Endothelial cell of umbilical vein (primary cell): ENCODE measurements around the gene FLT1.

Experiments
- EZH2 ChIP-seq: IDR thresholded peaks from 2 replicates; pipeline ENCODE4 v1.6.1; 2012; ENCODE audit warnings: borderline replicate concordance, low read depth, mild to moderate bottlenecking, moderate library complexity, low read length, inconsistent platforms; ENCODE audit not compliant: severe bottlenecking
- FOS ChIP-seq: IDR thresholded peaks from 2 replicates; pipeline ENCODE4 v1.6.1; 2011; ENCODE audit warnings: mild to moderate bottlenecking, low read length, moderate library complexity, borderline replicate concordance; ENCODE audit not compliant: insufficient read depth
- GATA2 ChIP-seq: IDR thresholded peaks from 2 replicates; pipeline ENCODE4 v1.7.0; 2011; ENCODE audit warnings: low read depth, mild to moderate bottlenecking, moderate library complexity, mixed read lengths, low read length; ENCODE audit not compliant: insufficient read length, insufficient read depth
- JUN ChIP-seq: IDR thresholded peaks from 2 replicates; pipeline ENCODE4 v1.6.1; 2011; ENCODE audit warnings: borderline replicate concordance, low read depth; ENCODE audit not compliant: insufficient read length, insufficient read depth
- MYC ChIP-seq: IDR thresholded peaks from one replicate; pipeline ENCODE4 v1.6.1; 2011; ENCODE audit warnings: mild to moderate bottlenecking, low read depth, low read length
- POLR2A ChIP-seq: IDR thresholded peaks from 2 replicates; pipeline ENCODE4 v1.6.1; 2012; ENCODE audit warnings: low read depth, mild to moderate bottlenecking, control low read depth, low read length
- POLR2AphosphoS5 ChIP-seq: IDR thresholded peaks from 2 replicates; pipeline ENCODE4 v1.6.1; 2012; ENCODE audit warnings: low read depth, mild to moderate bottlenecking, control low read depth, low read length, moderate library complexity; ENCODE audit not compliant: insufficient read depth
- TF ChIP-seq, protein P1 (sequence below), 2 donors: IDR thresholded peaks; 1 replicate in 1 of 2; 2 replicates in 1 of 2; pipeline ENCODE4 v1.5.1; 2011; ENCODE audit warnings: low read length in 2 of 2, mild to moderate bottlenecking in 2 of 2, moderate library complexity in 2 of 2, control low read depth in 1 of 2, inconsistent platforms in 1 of 2, low read depth in 1 of 2; ENCODE audit not compliant: insufficient read depth in 1 of 2; ENCODE audit errors: extremely low read depth in 1 of 2
- TF ChIP-seq, protein P2 (sequence below): IDR thresholded peaks from 2 replicates; pipeline ENCODE4 v1.6.1; 2011; ENCODE audit not compliant: insufficient read depth, insufficient read length

DNA sequence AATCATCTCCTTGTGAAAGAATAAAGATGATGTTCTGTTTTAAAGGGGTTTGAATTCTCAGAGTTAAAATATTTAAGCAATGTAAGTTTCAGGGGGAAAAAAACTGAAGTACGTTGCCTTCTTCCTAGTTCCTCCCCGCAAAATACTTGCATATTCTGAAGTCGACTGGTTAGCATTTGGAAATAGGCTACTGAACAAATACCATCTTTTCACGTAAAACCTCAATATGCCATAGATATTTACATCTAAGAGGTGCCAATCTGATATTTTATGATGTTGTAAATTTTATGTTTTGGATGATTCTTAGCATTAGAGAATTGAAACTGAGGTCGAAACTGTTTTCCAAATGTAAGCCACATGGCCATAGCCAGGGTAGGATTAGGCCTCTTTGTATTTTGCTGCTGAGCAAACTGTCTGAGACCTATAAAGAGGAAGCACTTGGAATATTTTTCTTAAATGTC lies 138.3 kb downstream of the FLT1 start:
- TF ChIP-seq POLR2AphosphoS5, result no peak
- no peak for TF ChIP-seq JUN
- TF ChIP-seq, protein P1, sequence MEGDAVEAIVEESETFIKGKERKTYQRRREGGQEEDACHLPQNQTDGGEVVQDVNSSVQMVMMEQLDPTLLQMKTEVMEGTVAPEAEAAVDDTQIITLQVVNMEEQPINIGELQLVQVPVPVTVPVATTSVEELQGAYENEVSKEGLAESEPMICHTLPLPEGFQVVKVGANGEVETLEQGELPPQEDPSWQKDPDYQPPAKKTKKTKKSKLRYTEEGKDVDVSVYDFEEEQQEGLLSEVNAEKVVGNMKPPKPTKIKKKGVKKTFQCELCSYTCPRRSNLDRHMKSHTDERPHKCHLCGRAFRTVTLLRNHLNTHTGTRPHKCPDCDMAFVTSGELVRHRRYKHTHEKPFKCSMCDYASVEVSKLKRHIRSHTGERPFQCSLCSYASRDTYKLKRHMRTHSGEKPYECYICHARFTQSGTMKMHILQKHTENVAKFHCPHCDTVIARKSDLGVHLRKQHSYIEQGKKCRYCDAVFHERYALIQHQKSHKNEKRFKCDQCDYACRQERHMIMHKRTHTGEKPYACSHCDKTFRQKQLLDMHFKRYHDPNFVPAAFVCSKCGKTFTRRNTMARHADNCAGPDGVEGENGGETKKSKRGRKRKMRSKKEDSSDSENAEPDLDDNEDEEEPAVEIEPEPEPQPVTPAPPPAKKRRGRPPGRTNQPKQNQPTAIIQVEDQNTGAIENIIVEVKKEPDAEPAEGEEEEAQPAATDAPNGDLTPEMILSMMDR (IDR thresholded peaks at IDR 0.05; ENCODE audit: extremely low read depth in 1 of 2, insufficient read depth in 1 of 2, low read depth in 1 of 2, low read length in 2 of 2), result no peak
- TF ChIP-seq EZH2, result no peak
- TF ChIP-seq POLR2A, result peak; percentile 3
- TF ChIP-seq, protein P2, sequence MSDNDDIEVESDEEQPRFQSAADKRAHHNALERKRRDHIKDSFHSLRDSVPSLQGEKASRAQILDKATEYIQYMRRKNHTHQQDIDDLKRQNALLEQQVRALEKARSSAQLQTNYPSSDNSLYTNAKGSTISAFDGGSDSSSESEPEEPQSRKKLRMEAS, result no peak
- TF ChIP-seq GATA2, result no peak
- TF ChIP-seq MYC, result no peak
- TF ChIP-seq FOS, result no peak
